GM21825 (cell line): Measurements from ENCODE around the gene DPM2.

Experiments used
- ATAC-seq: cut with Tn5 transposase; IDR thresholded peaks from one replicate; pipeline ENCODE4 v1.9.1; 2021; ENCODE audit warnings: mild to moderate bottlenecking, moderate library complexity; ENCODE audit not compliant: unreplicated experiment

The DPM2 gene

DNA sequence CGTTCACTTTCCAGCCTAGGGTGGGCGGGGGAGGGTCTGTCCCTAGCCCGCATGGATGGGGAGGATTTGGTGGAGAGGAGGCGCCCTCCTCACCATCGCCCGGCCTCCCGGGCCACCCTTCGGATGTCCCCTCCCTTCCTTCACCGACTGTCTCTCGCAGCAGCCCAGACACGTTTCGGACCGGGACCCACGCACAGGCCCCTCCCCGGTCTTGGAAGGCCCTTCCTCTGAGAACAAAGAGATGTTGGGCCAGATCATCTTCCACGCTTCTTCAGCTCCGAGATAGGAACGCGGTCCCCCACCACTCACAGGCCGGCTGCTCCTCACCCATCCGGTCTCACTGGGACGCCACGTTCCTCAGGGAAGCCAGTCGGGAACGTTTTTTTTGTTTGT lies 640 bp upstream of the DPM2 start:
- ATAC-seq, result no peak

DNA sequence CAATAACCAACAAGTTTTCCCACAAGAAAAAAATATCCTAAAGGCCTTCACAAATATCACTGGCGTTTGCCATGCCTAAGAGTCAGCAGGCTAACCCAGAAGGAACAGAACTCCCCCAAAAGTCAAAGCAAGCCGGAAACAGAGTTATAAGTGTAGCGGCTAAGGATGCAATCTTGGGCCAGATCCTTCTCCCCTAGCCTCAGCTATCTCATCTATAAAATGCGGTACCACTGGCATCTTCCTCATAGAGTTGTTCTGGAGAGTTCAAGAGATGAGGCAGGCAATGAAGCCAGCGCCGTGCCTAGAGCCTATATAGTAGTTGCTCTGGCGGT lies 632 bp downstream of the DPM2 start:
- ATAC-seq, result no peak

DNA sequence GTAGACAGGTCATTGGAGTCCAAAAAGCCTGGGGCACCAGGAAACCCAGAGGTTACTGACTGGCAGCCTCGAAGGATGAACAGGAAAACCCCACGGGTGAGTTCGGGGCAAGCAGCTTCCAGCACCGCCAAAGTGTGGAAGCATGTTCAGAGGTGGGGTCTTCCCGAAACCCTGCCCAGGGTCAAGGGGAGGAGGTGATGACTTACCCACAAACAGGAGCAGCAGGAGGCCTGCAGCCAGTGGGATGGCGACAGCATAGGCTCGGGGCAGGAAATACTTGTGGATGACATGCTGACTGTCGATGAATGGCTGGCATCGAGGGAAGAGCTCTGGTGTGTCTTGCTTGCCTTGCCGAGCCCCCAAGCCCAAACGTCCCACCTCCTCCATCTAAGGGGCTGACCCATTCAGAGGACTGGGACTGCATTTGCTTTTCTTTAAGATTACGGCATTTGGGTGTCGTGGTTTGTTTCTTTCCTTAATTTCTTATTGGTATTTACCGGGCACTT lies 1.3 kb downstream of the DPM2 start:
- ATAC-seq, result no peak

DNA sequence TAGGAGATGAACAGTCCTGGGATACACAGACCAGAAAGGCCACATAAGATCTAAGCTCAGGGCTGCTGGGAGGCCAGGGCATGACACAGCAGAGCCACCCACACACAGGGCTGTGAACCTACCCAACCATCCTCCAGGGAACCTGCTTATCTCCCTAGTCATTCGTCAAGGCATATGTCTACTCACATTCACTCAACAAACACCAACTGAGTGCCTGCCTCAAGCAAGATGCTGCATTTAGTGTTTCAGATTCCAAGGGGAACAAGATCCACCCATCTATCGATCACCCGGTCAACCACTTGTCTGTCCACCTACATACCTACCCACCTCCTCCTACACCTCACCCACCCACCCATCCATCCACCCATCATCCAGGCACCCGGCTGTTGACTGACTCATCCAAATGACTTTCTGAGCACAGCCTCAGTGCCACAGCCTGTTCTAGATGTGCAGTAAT lies 1.9 kb downstream of the DPM2 start:
- no peak for ATAC-seq

DNA sequence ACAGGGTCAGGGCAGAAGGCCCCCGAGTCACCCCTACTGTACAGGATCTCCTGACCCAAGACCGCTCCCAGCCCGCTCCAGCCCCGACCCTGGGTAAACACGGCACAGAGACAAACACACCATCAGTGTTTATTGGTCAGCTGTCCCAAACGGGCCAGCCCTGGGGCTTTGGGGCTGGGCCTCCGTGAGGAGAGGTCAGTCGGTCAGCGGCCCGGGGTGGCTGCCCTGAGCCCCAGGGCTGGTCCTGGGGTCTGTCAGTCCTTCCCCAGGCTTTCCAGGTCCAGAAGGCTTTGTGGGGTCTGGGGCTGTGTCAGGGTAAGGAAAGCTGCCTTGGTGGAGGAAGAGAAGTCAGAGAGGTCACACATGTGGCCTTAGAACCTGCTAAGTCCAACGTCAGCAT lies 2.7 kb downstream of the DPM2 start:
- no peak for ATAC-seq

DNA sequence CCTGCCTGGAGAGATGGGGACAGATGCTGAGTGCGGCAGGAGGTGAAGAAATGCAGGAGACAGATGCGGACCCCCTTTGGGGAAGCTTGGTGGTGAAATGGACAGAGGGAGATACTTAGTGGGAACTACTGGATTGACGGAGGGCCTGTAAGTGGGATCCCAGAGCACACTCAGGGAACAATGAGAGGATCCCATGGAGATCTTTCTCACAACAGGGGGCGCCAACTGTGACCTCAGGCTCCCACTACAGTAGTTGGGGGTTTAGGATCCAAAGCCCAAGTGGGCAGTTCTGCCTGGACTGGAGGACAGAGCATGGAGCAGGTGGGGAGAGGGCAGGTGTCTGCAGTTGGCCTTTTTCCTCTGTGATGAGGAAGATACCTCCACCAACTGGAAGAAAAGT lies 3.4 kb downstream of the DPM2 start:
- ATAC-seq, result no peak

DNA sequence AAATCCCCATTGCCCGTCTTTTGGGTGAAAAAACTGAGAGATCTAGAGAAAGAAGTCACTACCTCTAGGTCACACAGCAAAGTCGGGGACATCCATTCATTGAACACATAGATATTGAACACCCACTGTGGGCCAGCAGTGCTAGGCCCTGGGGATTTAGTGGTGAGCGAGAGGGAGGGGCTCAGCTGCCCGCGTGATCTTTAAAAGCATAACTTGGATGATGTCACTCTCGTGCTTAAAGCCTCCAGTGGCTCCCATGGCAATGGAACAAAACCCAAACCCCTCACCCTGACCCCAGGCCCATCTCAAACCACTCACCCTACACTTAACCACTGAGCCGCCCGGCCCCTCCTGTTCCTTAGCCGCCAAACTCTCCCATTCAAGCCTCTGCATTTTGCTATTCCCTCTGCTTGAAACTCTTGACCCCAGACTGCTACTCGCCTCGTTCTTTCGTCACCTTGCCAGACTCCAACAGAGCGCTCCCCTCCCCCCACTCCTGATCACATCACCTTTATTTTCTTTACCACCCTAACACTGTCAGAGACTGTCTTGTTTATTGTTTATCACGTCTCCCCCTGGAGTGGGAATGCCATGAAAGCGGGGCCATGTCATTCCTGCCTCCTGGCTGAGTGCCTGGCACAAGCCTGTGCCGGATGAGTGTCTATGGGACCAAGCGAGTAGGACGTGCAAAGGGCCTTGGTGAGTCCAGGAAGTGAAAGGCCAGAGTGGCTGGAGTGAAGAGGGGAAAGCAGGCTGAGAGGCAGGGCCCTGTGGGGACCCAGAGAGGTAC lies 6.4 kb downstream of the DPM2 start:
- no peak for ATAC-seq

DNA sequence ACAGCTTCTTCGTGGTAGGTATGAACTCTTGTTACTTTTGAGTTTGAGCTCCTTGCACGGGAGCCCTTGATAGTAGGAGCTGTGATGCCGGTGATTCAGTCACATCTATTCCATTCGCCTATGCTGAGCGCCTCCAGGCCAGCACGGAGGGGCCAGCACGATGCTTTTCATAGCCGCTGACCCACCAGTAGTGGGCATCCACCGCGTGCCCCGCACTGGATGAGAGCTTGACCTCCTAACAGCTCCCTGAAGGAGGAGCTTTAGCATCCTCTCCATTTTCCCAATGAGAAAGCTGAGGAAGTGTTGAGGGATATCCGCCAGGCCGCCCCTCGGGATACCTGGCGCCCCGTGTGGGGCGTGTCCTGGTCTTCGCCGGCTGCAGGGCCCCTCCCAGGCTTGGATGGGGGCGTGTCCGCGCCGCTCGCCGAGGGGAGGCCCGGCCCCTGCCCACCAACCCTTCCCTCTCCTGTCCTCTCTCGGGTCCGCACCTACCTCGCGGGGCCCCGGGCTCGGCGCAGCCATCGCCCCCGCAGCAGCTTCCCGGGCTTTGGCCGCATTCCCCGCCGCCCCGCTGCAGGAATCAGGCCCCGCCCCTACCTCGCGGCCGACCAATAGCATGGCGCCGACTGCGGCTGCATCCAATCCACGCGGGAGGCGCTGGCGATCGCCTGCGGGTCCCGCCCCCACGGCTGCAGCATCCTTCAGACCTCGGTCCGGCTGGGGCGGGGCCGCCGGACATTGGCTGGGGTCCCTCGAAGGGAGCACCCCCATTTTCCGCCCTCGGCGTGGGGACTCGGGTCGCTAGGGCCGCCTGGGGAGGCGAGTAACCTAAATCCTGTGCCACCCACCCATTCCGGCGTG lies 7.2 kb downstream of the DPM2 start, which contains the start of gene PIP5KL1:
Gene PIP5KL1 (minus strand): TSS at position 547 of the 861 bp plus-strand sequence. CDS start 25 bp downstream, at position 522.
- ATAC-seq, result peak; percentile 65

DNA sequence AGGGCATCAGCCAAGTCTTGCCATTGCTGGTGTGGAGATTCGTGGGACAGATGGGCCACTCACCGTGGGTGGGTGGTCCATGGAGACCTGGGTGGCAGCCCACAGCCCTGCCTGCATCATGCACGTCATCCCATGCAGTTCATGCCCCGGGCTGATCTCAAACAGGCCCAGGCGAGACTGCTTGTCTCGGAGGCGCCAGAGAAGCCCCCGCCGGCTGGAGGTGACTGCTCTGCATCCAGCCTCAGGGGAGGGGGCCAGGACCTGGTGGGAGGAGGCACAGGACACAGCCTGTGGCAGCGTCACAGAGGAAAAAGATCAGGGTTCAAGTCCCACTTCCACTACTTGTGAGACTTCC lies 8.1 kb downstream of the DPM2 start:
- no peak for ATAC-seq

DNA sequence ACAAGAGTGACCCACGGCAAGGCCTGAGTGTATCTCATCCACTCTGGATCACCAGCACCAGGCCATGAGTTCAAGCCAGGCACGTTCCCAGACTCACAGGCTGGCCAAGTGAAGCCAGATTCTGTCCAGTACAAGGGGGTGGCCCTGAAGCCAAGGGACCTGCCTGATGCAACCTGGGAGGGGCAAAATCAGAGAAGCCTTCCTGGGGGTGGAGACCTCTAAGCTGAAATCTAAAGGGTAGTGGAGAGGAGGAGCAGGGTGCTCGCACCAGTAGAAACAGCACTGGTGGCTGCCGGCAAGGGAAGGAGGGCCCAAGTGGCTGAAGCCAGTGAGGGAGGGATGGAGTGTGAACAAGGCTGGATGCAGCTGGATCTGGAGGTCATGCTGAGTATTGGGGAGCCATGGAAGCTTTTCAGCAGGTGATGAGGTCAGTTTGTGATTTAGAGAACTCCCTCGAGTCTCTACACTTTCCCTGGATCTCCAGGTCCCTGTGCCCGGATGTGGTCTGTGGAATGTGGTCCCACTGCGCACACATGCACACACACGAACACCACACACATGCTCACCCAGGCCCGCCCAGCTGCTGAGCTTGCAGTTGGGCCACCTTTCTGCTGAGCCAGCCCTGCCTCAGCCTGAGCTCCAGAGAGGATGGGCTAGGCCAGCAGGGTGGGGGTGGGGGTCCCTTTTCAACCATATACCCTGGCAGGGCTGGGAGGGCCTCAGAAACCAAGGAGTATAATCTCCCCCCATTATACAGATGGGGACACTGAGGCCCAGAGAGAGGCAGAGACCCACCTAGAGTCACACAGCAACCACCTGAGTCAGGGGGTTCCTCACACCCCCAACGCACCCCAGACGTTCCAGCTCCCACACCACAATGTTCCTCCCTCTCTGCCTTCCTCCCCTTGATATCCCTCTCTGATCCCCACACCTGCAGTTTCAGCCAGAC lies 8.7 kb downstream of the DPM2 start:
- ATAC-seq, result no peak

DNA sequence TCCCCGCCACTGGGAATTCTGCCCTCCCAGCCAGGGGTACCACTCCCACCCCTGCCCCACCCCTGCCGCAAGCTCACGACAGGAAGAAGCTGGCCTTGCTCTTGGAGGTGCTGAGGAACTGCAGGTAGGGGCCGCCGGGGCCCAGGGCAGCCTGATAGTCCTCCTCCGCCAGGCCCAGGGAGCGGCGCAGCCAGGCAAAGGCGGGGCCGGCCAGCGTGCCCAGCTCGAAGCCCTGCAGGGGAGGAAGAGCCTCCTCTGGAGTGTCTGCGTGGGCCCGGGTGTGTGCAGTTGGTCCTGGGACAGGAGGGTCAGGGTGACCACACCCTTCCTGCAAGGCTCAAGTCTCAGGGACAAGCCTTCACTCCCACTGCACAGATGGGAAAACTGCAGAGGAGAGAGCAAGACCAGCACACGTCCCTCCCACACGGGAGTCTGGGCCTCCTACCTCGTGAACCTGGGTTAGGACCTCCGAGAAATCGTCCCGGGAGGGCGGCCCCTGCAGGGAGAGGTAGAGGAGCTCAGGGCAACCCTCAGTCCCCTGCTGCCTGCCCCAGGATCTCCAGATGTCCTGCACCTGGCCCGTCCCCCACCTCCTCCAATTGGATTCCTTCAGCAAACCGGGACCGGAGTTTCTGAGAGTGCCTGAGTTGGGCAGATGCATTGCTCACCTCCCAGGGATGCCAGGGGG lies 9.5 kb downstream of the DPM2 start:
- no peak for ATAC-seq

DNA sequence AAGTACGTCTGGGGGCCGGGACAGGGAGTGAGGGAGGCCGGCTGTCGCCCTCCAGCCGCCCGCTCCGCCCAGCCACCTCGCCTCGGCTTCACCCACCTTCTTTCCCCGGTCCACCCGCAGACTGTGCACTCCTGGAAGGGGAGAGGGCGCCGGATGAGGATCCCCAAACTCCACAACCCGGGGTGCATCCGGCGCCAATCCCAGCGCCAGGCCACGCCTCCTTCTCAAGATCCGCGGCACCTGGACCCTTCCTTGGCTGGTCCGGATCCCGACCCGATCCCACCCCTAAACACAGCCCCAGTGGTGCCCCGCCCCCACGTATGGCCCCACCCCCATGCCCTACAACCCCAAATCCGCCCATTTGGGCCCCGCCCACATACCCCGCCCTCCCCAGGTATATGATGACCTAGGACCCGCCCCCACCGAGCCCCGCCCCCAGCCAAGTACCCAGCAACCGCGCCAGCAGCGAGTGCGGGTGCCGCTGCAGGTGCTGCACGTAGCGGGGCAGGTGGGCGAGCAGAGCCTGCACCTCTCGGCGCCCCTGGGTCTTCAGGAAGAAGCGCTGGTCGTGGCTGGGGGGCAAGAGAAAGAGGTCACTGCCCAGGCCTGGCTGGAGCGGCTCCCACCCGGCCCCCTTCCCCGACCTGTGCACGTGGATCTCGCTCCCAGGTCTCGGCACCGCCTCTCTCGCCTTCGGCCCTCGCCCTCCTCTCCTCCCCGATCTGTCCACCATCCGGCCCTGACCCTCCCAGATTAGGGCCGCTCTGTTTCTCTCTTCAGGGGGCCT lies 10.3 kb downstream of the DPM2 start:
- no peak for ATAC-seq

DNA sequence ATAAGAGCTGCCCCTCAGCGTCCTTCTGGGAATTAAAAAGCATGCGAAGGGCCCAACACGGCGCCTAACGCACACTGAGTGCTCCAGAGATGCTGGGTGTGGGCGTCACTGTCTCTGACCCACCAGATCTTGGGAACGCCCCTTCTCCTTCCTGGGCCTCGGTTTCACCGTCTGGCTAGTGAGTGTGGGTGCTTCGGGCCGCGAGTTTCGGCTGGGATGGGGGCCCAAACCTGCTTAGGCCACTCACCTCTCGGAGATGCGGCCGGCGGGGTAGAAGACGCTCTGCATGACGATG lies 10.8 kb downstream of the DPM2 start:
- no peak for ATAC-seq

DNA sequence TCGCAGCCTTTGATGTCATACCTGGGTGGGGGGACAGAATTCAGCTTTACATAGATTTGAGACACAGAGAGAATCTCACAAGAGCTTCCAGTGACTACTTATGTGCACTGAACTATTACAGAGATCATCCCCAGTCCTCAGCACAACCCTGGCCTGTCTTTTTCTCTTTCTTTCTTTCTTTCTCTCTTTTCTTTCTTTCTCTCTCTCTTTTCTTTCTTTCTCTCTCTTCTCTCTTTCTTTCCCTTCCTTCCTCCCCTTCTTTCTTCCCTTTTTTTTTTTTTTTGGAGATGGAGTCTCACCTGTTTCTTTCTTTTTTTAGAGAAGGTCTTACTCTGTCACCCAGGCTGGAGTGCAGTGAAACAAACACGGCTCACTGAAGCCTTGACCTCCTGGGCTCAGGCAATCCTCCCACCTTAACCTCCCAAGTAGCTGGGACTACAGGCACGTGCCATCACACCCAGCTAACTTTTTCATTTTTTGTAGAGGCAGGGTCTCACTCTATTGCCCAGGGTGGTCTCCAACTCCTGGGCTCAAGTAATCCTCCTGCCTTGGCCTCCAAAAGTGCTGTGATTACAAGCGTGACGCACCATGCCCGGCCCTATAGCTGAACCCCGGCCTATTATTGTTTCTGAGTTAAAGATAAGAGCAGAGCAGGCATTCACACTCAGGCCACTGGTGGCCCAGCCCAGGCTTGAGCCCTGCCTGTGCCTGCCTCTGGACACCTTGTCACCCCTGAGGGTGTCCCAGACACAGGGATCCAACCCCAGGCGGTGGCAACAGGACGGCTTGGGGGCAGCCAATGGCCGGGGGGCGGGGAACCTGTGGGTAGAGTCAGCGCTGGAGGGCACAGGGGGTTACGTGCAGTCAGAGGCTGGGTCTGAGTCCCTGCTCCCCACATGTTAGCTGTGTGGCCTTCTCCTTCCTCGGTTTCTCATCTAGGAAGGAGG lies 11.4 kb downstream of the DPM2 start:
- ATAC-seq, result no peak

DNA sequence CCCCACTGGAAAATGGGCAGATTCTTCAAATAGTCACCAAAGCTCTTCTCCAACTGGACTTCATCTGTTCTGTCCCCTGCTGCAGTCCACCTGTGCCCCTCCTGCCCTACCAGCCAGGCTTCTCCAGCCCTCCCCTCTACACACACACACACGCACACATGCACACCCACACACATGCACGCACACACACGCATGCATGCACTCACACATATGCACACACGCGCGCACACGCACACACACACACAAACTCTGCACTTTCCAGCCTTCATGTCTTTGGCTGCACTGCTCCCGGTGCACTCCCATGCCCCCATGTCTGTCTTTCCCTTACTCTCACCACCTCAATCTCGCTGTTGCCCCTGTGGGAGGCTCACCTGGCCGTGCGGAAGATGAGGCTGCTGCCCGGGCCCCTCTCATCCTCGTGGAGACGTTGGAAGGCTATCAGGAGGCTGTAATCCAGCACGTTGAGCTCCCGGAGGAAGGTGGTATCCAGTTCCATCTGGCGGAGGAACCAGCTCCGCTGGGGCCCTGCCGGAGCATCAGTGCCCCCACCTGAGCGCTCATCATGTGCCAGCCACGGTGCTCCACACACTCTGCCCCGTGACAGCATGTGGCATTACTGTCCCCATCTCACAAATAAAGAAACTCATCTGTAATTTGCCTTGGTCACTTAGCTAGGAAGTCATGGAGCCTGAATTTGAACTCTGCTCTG lies 12.8 kb downstream of the DPM2 start:
- ATAC-seq, result no peak

DNA sequence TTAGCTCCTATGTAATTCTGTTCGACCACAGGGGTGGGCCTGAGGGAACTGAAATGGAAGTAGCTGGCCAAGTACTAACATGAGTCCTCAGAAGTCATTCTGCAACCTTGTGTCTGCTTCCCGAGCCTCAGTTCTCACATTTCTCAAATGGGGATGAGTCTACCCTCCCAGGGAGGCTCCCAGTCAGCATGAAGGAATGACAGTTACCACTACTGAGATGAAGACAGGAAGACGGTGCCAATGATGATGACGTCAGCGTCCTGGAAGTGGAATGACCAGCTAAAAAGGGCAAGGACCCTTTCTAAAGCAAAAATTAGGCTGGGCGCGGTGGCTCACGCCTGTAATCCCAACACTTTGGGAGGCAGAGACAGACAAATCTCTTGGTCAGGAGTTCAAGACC lies 13.9 kb downstream of the DPM2 start:
- no peak for ATAC-seq

DNA sequence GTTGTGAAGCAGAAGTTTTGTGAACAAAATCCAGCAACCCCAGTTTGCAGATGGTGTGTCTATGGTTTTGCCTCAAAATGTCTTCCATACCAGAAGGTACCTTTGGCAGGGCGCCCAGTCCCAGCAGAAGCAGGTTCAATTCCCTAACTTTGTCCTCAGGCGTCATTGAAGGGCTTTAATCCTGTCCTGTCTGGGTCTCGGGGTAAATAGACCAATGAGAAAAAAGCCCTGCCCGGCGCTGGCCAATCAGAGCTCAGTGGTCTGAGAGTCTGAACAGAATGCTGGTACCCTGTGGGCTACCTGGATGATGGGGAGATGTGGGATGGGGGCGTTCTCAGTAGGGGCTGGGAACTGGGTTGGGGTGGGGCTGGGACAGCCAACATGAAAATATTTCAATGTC lies 14.6 kb downstream of the DPM2 start:
- no peak for ATAC-seq

DNA sequence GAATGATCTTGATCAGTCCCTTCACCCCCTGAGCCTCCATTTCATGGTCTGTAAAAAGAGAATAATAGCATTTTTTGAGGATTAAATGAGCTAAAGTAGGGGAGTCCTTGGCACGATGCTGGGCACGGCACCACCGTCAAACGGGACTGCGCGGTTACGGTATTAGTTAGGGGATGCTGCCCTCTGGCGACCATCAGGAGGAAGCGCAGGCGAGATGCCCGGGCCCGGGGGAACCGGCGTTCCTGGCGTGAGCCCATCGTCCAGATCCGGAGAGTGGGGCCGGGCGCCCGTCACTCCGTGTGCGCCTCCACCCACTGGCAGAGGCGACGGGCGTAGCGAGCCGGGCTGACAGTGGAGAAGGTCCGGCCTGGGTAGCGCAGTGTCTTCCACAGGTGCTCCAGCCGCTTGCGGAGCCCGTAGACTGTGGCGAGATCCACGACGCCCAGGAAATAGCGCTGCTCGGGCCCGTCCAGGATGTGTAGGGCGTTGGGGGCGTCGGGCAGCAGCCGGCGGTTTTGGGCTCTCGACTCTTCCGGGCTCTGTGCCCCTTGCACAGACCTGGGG lies 16.0 kb downstream of the DPM2 start:
- ATAC-seq, result no peak
